SK-N-DZ (cell line): ENCODE data around the gene EFCAB6.

Experiments
- DNase-seq: peaks from one replicate; pipeline ENCODE4 v3.0.0-alpha.2; 2015; ENCODE audit warnings: low spot score

EFCAB6 gene

DNA sequence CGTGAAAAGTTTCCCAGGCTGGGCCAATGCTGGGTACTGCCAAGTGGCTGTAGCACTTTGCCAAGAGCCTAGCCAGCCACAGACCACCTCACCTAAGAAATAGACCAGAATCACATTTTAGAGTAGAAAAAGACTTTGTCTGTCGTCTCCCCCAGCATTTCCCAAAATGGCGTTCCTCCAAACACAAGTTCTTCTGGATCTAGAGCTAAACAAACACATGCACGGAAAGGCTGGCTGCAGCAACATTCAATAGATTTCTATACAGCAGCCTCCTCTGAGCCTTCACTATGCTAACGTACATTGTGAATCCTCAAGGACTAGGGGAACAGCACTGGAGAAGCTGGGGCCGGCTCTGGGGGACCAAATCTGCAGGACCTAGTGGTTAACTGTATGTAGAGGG, 65.0 kb downstream of the EFCAB6 start:
- DNase-seq, result no peak

DNA sequence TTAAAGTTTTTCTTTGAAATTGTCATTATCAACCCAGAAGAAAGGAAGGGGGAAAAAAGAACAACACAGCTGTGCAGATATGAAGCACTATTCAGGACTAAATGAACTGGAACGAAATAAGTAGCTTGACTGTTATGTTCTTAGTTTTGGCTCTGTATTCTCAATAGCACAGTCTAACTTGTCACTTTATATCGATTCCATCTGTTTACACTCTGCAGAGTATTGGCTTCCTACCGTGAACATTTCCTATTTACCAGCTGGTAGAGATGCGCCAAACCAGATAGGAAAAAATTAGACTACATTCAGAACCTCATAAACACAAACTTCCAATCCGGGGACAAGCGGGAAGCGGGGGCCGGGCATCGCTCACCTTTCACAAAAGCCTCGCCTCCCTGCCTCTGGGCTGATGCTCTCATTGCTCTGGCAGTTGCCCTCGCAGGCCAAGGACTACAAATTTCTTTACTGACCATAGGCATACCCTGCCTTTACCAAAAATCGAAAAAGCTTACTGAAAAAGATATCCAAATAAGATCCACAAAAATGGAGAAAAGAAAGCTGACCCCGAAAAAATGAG, 66.2 kb downstream of the EFCAB6 start:
- no peak for DNase-seq

DNA sequence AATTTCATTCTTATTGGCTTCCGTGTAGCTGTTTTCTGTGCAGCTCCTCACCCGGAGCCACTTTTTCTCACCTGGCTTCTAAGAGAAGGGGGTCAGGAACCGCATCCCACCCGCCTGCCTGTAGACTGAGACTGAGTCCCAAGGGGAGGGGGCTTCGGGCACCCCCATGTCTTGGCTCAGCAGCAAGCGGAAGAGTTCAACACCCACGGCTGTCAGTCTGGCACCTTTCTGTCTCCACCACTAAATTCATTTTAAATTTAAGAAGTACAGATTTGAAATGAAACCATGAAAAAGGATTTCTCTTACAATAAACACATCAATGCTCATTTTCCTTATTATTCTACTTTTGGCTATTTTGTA, 66.7 kb downstream of the EFCAB6 start:
- DNase-seq, result no peak

DNA sequence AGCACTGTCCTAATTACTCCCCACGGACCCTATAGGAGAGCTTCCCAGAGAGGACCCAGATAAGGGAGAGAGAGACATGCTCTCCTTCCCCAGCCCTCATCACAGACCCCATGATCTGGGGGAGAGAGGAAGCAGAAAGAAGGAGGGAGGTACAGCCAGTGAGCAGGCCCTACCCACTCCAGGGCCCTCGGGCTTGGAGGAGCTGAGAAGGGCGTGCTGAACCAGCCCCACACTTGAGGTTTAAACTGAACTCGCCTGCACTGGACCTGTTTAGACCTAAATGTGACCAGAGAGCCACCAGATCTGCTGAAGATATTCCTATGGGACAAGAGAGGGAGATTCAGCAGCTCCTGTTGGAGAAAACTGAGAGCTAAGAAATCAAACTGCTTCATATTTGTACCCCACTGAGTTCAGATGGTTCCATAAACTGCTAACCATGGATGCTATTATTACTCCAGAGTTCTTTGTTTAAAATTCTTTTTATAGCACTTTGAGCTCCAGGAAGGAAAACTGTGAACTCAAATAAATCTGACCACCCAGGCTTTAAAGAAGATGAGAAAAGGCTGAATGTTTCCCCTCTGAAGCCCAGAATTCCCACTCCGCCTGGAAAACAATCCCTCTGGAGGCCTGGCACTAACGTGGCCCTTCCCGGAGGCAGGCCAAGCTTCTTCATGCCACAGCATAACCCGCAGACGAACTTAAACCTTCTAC, 67.2 kb downstream of the EFCAB6 start:
- DNase-seq, result no peak

DNA sequence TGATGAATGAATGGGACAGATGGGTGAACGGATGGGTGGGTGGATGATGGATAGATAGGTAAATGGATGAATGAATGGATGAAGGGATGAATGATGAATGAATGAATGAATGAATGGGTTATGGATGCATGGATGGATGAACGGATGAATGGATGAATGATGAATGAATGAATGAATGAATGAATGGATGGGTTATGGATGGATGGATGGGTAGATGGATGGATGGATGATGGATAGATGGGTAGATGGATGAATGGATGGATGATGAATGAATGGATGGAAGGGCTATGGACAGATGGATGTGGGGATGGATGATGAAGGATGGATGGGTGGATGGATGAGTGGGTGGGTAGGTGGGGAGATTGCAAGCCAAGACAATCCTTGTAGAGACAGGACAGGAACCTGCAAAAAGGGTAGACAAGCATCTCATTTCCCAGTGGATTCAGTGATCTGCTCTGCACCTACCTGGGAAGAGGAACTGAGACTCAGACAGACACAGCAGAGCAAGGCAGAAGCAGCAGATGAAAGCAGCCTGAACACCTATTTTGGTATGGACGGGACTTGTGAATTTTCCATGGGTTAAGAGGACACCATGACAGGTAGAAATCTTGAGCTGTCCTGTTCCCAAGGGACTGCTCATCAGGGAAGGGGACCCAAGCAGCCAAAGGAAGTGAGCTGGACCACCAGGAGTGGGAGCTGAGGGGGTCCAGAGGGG, 68.0 kb downstream of the EFCAB6 start:
- DNase-seq, result no peak

DNA sequence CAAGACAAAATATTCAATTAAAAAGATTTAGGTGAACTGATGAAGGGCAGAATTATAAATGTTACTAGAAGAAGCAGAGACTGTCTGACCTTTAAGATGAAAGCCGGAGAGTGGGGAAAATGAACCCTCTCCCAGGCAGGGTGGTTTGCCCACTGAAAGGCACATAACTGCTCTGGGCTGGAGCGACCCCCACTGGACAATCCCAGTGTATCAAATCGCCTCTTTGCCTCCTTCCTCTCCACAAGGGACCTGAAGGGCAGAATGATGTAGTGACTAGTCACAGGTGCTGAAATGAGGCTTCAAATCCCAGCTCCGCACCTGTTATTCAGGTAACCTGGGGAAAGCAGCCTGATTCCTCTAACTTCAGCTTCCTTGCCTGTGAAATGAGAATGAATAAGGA, 69.0 kb downstream of the EFCAB6 start:
- DNase-seq, result no peak

DNA sequence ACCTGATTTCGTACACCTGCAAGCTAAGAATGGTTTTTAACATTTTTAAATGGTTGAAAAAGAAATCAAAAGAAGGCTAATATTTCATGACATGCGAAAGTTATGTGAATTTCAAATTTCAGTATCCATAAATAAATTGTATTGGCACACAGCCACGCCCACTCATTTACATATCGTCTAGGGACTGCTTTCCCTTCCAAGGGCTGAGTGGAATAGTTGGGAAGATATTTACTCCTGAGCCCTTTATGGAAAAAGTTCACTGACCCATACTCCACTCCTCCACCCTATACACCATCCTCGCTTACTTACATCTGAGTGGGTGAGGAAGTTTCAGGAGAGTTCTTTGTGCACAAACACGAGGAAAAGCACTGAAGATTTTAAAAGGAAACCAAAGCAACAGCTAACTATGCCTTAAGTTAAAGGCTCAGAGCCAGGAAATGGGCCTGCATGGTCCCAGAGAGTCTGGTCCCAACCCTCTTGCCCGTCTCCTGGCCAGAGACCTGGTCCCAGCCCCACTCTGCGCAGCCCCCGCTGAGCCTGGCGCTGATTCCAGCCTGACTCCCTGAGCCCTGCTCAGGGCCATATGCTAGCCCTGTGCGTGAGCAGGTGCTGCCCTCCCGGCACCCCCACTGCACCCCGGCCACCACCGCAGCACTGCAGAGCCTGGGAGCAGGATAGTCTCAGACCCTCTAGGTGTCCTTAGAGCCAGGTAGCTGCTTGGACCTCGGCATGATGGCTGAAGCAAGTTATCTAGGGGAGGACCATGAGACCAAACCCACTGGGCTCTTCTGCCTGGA, 69.8 kb downstream of the EFCAB6 start:
- DNase-seq, result no peak

DNA sequence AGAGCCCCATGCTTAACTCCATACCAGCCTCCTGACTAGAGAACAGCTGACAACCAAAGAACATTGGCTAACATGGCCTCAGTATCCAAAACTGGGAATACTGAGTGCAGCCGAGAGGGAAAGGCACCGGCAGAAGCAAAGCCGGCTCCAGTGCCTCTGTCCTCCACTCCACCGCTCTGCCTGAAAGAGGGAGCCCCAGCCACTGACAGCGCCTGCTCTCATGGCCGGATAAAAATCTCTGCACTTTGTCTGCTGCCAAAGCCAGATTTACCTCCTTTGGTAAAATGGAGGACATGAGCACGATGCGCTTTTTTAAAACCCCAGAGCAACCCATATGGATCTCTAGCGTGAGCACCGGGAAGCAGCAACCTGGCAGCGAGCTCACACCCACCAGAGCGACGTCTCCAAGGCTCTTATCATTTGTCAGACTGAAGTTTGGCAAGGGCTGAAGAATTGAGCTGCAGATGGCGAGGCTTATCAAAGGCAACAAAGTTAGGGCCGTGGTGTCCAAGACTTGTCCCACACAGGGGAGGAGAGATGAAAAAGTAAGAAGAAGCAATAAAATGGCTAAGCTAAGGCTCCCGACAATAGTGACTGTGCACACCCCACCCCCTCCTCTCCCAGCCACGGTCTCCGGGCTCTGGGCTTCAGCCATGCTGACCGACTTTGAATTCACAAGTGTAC, 71.4 kb downstream of the EFCAB6 start:
- DNase-seq, result no peak

DNA sequence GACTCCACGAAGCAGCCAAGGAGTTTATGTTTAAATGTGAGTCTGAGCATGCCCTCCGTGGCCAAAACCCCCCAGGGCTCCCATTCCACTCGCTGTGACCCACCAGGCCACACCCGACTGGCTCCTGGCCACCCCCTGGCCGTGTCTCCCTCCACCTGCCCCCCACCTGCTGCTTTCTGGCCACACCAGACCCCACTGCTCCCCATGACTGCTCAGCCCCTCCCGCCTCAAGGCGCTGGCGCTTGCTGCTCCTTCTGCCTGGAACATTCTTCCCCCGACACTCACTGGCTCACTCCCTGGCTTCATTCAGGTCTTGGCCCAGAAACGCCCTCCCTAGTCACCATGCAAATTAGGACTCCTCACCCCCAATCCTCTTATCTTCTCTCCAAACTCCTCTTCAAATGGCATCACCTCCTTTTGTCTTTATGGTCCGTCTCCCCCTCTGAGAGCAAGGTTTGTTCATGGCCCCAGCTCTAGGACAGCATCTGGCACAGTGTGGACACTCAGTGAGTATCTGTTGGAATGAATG, 72.2 kb downstream of the EFCAB6 start:
- no peak for DNase-seq

DNA sequence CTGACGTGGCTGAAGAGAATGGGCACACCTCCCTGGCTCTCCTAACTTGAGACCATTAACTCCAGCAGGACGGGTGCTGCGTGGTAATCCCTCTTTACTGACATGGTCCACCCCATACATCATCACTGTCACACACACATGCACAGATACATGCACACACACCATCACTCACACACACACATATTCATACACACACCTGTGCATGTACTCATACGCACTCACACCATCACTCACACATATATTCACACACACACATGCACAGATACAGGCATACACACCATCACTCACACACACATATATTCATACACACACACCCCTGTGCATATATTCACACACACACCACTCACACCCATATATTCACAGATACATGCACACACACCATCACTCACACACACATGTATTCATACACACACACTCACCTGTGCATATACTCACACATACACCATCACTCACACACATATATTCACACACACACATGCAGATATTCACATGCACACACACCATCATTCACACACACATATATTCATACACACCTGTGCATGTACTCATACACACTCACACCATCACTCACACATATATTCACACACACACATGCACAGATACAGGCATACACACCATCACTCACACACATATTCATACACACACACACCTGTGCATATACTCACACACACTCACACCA, 74.8 kb downstream of the EFCAB6 start:
- DNase-seq, result no peak

DNA sequence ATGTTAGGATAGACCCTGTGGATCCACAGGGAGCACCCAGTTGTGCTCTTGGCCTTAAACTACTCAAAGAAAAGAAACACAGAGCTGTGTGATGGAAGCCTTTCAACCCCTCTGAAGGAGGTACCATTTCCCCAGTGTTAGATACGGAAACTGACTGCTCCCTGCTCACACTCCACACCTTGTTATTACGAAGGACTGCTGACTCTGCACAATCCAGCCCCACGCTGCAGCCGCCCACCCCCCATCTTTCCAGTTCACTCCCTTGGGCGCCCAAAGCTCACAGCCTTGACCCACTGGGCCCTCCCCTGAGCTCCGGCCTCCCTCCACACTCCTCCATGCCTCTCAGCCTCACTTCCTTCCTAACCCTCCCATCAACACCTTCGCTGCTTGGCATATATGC, 75.5 kb downstream of the EFCAB6 start:
- no peak for DNase-seq

DNA sequence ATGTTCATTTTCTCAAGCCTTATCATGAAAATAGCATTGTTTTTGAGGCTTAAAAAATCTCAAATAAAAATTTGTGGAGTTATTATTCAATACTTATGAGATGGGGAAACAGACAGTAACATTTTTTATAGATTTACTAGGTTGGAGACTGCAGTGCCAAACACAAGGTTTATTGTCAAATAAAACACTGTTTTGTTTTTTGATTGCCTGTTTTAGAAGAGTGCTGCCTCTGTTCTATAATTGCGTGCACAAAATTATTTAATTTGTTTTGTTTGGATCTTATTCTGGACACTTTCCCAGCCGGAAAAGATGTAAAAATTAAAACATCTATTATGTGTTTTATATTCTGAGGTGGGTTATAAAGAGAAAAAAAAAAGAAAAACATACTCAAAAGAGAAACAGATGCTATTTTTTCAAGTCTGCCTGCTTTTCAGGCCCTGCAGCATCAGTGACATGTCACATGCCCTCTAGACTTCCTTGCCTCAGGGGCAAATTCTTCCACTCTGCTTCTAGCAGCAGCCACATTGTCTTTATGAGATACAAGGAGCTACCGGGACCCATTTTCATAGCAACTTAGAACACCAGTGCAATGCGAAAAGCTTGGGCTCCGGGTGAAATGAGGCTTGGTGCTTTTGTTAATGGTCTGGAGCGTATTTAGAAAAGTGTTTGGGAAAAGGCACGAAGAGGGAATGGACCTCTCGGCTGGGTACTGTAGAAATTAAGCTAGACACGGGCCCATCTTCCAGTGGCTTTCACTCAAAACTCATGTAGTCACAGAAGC, 77.5 kb downstream of the EFCAB6 start:
- DNase-seq, result no peak

DNA sequence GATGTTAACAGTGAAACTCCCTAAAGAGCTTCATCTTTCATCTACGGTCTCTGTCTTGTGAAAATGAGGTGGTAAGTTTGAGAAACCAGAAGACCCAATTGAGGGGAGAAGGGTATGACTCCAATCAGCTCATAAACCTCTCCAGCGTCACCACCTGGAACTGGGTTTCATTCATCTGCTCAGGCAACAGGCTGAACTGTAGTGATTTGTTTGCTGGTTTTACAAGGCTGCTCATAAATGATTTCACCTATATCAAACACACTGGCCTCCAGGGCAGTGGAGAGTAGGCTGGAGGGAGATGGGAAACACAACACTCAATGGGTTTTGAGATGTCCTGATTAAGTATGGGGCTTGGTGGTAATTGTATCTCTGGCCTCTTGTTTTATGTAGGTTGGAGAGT, 79.0 kb downstream of the EFCAB6 start:
- no peak for DNase-seq

DNA sequence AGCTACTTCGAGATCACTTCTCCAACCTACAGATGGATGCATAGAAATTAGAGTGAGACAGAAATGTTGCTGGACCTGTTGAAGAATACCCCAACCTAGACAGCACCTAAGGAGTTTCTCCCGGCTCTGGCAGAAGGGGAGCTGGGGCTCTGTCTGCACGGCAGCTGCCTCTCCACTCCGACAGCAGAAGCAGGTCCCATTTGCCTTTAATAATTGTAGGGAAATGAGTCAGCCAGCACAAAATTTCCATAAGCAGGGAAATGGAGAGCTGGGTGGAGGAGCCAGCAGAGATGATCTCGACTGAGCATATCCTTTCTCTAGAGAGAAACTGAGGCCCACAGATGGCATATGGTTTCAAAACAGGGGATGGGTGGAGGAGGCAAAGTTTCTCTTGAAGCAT, 80.1 kb downstream of the EFCAB6 start:
- no peak for DNase-seq

DNA sequence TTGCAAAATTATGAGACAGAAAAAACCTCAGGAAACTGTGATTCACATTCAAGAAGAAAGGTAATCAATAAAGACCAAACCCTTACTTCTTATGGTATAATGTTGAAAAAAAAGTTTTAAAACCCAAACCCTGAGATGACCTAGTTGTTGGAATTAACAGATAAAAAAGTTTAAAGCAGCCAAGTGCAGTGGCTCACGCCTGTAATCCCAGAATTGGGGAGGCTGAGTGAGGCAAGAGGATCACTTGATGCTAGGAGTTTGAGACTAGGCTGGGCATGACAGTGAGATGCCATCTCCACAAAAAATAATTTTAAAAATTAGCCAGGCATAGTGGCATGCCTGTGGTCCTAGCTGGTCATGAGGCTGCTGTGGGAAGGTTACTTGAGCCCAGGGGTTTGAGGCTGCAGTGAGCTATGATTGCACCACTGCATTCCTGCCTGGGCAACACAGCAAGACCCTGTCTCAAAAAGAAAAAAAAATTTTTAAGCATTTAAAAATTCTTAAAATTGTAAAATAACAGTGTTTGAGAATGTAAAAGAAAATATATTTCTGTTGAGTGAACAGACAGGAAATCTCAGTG, 85.1 kb downstream of the EFCAB6 start:
- no peak for DNase-seq

DNA sequence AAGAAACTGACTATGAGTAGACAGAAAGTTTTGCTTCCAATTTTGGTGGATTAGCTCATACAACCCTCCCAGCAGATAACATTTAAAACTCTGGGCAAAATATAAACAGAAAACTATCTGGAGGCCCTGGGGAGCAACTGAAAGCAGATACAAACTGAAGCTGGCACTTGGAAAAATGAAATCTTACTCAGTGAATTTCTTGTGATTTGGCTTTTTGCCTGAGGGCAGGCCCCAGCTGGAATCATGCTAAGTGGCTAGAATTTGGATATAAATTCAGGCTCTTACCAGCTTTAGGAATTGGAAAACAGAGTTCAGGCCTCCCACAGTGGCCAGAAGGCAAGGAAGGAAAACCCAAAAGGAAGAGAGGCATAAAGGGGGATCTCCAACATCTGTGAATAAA, 85.8 kb downstream of the EFCAB6 start:
- no peak for DNase-seq

DNA sequence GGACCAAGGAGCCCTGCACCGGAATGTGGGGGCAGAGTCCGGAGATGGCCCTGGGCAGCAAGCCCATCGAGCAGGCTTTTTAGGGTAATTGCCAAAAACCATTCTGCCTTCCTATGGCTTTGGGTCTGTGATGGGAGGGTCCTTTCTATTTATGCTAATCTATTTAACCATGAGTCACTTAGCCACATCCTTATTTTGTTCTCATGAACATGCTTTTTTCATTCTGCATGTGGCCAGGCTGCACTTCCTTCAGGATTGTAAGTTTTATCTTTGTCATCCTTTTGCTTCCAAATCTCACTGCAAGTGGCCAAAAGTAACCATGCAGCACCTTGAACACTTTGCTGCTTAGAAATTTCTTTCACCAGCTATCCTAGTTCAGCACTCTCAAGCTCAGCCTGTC, 88.3 kb downstream of the EFCAB6 start:
- no peak for DNase-seq

DNA sequence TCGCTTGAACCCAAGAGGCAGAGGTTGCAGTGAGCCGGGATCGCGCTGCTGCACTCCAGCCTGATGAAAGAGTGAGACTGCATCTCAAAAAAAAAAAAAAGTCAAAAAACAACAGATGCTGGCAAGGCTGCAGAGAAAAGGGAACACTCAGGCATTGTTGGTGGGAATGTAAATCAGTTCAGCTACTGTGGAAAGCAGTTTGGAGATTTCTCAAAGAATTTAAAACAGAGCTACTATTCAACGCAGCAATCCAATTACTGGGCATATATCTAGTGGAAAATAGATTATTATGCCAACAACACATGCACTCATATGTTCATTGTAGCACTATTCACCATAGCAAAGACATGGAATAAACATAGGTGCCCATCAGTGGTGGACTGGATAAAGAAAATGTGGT, 89.7 kb downstream of the EFCAB6 start:
- DNase-seq, result no peak

DNA sequence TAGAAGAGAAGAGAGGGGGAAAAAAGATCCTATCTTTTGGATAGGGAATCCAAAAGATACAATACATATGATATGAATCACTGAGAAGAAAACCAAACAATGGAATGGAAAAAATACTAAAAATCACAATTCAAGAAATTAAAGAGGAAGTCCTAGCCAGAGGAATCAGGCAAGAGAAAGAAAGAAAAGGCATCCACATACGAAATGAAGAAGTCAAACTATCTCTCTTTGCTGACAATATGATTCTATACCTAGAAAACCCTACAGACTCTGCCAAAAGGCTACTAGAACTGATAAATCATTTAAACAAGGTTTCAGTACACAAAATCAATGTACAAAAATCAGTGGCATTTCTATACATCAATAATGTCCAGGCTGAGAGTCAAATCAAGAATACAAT, 91.4 kb downstream of the EFCAB6 start:
- no peak for DNase-seq

DNA sequence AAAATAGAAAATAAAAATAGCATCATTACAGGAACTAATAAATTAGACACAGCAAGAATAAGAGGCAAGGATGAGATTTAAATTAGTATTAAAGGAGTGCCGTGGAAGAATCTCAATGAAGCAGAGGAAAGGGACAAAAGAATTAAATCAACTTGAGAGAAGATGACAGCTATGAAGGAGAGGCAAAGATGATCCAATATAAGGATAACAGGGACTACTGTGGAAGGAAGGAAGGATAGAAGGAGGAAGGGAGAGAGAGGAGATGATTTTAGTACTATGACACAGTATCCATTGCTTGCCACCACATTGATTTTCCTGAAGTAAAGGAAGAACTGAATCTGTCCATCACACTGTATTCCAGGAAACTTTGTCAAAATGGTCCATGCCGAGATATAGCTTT, 98.0 kb downstream of the EFCAB6 start:
- DNase-seq, result no peak
